ENCODE results near the gene DOCK2.
"Not testable (repeated sequence)": the region's sequence is repeated elsewhere in the genome, so short reads cannot be mapped to it uniquely, and the experiment has no call there.

The DOCK2 gene

DNA sequence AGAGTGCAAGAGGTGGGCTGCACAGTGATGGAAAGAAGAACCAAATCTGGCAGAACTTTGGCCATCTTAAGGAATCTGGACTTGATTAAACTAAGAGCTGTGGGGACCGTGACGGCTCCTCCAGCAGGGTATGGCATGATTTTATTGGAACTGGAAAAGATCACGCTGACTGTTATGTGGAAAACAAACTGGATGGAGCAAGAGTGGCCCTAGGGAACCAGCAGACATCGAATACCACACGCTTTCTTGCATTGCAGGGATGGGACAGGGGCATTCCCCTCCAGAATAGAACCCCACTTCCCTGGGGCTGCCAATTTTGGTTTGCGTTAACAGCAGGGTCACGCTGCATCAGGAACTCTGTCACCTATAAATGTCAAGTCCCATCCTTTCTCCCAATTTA lies 304.5 kb downstream of the DOCK2 start:
- no peak for DNase-seq (ENCODE audit: low read depth in 2 of 2)

- peak in 1 of 2 experiments; percentile 48 for DNase-seq (ENCODE audit: low read depth in 2 of 2)
These were observed 305.1 kb downstream of the DOCK2 start for GRCh38 chr5:169942181-169942580.

DNA sequence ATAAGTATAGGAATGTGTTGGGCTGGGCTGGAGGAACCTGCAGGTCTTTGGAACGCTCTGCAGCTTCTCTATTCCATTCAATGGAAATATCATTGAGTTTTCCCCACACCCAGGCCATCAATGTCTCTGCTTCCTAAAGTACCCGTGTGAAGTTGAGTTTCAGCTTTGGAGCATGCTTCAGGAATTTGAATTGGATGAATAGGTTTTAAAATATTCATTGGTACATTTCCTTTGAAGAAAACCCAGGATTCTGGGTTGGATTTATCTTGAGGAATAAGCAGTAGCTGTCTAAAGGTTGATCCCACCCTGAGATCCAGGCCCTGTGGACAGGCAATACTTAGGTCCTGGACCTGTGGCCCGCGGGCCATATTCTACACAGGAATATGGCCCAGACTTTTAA lies 306.0 kb downstream of the DOCK2 start:
- DNase-seq (ENCODE audit: low read depth in 2 of 2): no peak

GRCh38 chr5:169944115-169944514 lies 307.0 kb downstream of the DOCK2 start:
- no peak for DNase-seq (ENCODE audit: low read depth in 2 of 2)

DNA sequence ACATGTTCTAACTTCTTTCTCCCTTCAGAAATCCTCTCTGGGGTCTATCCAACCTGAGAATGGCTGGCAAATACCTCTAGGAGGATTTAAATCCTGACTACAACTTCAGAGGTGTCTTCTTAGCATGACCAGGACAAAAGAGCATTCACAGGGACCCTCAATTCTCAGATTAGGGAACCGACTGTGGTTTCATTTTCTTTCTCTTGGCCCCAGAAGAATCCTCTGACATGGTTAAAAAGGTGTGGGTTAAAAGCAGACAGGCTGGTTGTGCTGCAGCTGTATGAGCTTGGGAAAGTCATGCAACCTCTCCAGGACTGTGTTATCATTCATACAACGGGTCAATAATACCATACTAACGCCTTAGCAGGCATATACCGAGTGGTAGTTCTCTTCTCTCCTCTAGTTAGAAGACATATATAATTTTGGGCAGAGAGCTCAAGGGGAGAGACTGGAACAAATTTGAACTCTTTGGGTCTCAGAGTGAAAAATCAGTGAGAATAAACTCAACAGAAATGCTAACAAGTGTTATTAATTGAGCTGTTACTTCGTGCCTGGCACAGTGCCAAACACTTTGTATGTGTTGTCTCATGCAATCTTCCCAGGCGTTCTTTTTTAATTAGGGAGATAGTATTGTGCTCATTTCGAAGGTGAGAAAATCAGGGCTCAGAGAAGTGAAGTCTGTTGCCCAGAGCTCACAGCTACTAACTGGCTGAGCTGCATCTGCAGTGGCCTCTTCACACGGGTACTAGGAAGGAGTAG lies 308.0 kb downstream of the DOCK2 start:
- DNase-seq (ENCODE audit: low read depth in 2 of 2): no peak

DNA sequence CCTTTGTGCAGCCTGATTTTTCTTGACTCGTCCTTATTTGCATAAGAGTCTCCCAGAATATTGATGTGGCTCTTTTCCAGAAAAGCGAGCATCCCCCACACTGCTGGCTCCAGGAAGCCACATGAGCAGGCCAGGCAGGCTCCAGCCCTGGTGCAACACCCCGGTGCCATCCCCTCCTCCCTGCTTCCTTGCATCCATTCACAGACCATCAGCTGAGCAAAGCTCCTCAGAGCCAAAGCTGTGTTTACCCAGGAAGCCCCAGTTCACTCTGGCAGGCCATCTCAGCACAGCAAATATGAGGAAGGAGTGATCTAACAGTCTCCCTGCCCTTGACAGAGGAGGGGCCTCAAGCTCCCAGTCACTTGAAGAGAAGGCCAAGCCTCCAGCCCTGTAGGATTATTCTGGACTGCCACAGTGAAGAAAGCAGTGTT lies 308.8 kb downstream of the DOCK2 start:
- DNase-seq (ENCODE audit: low read depth in 2 of 2): peak; percentile 86 to 88

DNA sequence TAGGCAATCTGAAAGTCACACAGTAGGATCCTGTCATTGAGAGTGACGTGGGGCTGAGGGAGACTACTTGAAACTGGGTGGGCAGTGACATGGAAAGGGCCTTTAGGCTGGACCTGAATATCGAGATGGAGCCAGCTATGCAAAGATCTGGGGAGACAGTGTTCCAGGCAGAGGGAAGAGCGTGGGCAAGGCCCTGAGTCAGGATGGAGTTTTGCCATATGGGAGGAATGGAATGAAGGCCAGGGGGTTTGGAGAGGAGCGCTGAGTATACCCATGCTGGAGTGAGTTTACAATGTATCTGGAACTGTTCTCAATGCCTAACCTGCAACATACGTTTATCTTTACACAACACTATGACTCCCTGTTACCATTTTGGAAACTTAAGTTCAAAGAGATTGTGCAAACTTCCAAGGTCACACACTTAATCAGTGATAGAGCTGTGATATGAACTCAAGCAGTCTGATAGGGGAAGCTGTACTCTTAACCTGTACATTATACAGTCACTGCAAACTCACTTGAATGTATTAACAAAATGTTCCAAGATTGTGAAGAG lies 309.7 kb downstream of the DOCK2 start:
- DNase-seq (ENCODE audit: low read depth in 2 of 2): no peak

GRCh38 chr5:169950333-169950732 lies 313.3 kb downstream of the DOCK2 start:
- DNase-seq (ENCODE audit: low read depth in 2 of 2): no peak

DNA sequence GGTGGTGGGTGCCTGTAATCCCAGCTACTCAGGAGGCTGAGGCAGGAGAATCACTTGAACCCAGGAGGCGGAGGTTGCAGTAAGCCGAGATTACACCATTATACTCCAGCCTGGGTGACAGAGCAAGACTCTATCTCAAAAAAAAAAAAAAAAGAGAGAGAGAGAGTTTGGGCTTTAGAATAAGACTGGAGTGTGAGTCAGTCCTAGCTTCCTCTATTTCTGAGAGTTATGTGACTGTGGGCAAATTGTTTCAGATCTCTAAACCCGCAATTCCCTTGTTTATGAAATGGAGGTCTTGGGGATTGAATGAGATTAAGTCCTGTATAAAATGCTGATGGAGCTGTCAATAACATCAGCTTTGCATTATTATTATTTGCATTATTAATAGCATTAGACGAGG lies 316.1 kb downstream of the DOCK2 start:
- not testable (repeated sequence) for DNase-seq (ENCODE audit: low read depth in 2 of 2)

DNA sequence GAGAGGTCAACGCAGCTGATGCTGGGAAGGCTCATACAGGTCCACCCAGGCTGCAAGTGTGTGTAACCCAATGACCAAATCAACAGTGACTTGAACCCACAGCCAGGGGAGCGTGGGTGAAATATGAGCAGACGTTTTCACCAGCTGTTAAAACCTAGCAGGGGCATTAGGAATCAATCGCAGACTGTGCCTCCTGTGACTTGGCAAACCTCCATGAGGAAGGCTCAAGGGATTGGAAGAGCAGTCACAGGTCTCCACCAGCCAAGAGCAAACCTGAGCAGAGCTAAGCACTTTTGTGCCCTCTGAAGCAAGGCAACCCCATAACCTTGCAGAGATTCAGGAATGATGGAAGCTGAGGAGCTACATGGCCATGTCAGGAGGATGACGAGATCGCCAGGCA lies 317.7 kb downstream of the DOCK2 start:
- DNase-seq (ENCODE audit: low read depth in 2 of 2): no peak

DNA sequence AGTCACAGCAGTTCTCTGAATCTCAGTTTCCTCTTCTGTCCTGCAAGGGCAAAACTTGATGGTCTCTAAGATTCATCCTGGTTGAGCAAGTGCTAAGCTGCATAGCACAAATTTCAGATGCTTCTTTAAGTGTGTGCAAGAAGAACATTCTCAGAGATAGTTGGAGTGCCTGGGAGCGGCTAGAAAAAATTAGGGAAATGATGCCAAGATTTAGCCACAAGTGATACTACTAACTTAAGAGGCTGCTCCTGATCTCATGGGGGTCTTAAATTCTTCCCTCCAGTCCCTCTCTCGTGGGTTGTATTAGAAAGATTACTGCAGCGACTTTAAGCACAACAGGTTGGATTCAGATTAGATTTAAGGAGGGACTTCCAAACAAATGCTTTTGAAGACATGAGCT lies 319.1 kb downstream of the DOCK2 start:
- no peak for DNase-seq (ENCODE audit: low read depth in 2 of 2)

- DNase-seq (ENCODE audit: low read depth in 2 of 2): no peak
These were observed 319.7 kb downstream of the DOCK2 start for GRCh38 chr5:169956756-169957155.

GRCh38 chr5:169958278-169958677 lies 321.2 kb downstream of the DOCK2 start:
- no peak for DNase-seq (ENCODE audit: low read depth in 2 of 2)

DNA sequence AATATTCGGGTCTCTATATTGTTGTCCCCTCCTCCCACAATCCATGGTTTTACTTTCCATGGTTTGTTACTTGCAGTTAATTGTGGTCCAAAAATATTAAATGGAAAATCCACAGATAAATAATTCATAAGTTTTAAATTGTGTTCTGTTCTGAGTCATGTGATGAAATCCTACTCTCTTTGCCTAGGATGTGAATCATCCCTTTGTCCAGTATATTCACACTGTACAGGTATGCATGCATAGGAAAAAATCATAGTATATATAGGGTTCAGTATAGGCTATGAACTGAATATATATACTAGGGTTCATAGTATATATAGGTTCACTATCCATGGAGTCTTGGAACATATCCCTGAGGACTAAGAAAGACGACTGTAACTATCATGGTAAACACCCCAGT lies 323.6 kb downstream of the DOCK2 start:
- DNase-seq (ENCODE audit: low read depth in 2 of 2): no peak

GRCh38 chr5:169964246-169964645 lies 327.2 kb downstream of the DOCK2 start:
- DNase-seq (ENCODE audit: low read depth in 2 of 2): no peak

GRCh38 chr5:169970339-169970738 lies 333.3 kb downstream of the DOCK2 start:
- no peak for DNase-seq (ENCODE audit: low read depth in 2 of 2)

GRCh38 chr5:169970911-169971765 lies 334.1 kb downstream of the DOCK2 start:
- DNase-seq (ENCODE audit: low read depth in 2 of 2): peak; percentile 51 to 59

GRCh38 chr5:169971780-169972179 lies 334.7 kb downstream of the DOCK2 start:
- DNase-seq (ENCODE audit: low read depth in 2 of 2): no peak

GRCh38 chr5:169973056-169973455 lies 336.0 kb downstream of the DOCK2 start:
- no peak for DNase-seq (ENCODE audit: low read depth in 2 of 2)

- no peak for DNase-seq (ENCODE audit: low read depth in 2 of 2)
These were observed 337.2 kb downstream of the DOCK2 start for GRCh38 chr5:169974121-169974770.

- DNase-seq (ENCODE audit: low read depth in 2 of 2): no peak
These were observed 341.6 kb downstream of the DOCK2 start for GRCh38 chr5:169978714-169979113.

- no peak for DNase-seq (ENCODE audit: low read depth in 2 of 2)
These were observed 342.8 kb downstream of the DOCK2 start for GRCh38 chr5:169979871-169980270.

Measured in fibroblast of skin of left quadriceps (primary cell).